ENCODE data around the gene SLC52A3.

Gene SLC52A3

DNA sequence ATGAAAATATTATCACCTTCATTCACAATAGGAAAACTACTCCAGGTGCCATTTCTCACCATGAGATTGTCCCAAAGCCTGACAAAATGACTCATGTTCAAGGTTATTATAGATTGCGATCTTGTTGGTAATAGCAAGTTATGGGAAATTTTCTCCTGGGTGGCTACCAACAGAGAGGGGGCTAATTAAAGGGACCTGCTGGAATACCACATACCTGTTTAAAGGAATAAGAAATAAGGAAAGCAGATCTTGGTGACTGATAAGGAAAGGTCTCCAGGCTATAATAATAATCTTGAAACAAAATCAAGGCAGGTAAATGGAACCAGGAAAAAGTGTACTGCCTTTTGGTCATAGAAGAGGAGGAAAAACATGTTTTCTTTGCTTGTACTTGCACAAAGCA lies 1.4 kb downstream of the SLC52A3 start:
- DNase-seq = no peak

- DNase-seq = no peak
These were observed 4.0 kb downstream of the SLC52A3 start for GRCh38 chr20:764255-764654.

- DNase-seq = no peak
These were observed 6.6 kb downstream of the SLC52A3 start for GRCh38 chr20:761418-762381.

GRCh38 chr20:760751-761417 lies 7.4 kb downstream of the SLC52A3 start:
- peak in 2 of 56 donors; percentile 10 to 14 for DNase-seq

DNA sequence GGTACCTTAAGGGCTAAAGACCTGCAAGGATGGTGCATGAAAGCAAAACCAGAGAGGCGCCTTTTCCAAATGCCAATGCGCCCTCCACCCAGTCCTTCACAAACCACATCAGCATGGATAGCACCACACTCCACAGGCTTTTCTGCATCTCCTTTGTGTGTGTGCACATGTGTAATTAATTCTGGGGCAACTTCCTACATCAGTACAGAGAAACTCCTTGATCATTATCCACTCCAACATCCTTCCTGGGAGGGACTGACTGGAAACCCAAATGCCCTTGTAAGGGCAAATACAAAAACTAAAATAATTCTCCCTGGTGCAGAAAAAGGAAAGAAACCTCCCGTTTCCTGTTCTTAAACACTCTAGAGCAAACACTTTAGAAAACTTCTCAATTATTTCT lies 10.8 kb downstream of the SLC52A3 start:
- no peak for DNase-seq

DNA sequence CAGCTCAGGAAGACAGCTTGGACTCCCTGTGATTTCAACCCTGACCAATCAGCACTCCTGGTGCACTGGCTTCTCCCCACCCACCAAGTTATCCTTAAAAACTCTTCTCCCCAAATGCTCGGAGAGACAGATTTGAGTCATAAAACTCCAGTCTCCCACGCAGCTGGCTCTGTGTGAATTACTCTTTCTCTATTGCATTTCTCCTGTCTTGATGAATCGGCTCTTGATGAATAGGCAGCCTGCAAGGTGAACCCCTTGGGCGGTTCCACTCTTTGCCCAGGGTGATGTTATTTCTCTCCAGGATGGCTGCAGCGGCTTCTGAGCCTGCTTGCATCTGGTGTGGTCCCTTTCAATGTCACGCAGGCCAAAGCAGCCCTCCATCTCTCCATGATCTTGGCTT lies 12.4 kb downstream of the SLC52A3 start:
- DNase-seq = peak in 11 of 56 donors; percentile 2 to 42 (median 12)

GRCh38 chr20:754904-755303 lies 13.4 kb downstream of the SLC52A3 start:
- no peak for DNase-seq

- DNase-seq = no peak
These were observed 14.2 kb downstream of the SLC52A3 start for GRCh38 chr20:753897-754635.

DNA sequence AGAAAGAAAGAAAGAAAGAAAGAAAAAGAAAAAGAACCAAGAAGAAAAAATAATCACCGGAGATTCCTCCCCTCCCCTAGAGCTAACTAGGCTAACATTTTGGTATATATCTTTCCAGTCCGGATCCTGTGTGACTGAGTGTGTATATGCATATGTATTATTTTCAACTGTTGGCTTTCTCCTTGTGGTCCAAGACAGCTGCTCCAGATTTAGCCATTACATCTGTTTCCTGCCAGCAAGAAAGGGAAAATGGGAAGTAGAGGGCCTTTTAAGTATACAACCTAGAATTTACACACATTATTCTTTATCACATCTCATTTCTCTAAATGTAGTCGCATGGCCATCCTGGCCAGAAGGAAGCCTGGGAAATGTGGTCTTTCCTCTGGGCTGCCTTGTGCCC lies 15.2 kb downstream of the SLC52A3 start:
- no peak for DNase-seq

DNA sequence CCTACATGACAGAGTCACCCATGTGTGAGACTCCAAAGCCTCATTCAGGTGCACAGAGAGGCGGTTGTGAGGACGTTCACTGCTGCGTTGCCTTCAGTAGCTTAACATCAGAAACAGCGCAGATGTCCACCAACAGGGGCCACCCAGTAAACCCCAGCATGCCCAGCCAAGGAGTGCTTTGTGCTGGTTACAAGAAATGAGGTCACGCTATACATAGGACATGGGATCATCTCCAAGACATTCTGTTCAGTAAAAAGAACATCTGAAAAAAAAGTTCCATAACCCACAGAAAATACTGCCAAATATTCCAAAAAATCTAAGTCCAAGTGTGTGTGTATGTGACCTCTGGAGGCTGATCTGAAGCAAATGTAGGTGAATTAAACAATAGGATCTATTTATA lies 16.0 kb downstream of the SLC52A3 start:
- no peak for DNase-seq

- no peak for DNase-seq
These were observed 16.5 kb downstream of the SLC52A3 start for GRCh38 chr20:751761-752160.

DNA sequence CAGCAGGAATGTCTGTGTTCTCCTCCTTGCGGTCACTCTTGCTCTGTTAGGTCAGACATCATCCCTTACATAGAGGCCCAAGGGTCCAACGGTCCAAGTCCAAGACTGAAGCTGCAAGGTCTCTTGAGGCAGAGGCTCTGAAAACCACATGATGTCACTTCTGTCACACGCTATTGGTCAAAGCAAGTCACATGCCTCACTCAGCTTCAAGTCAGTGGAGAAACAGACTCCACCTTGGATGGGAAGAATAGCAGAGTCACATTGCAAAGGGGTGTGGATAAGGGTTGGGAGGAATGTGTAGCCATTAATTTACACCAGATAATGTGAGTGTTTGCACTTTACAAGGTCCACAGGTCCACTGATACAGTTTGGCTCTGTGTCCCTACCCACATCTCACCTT lies 17.5 kb downstream of the SLC52A3 start:
- DNase-seq = no peak

DNA sequence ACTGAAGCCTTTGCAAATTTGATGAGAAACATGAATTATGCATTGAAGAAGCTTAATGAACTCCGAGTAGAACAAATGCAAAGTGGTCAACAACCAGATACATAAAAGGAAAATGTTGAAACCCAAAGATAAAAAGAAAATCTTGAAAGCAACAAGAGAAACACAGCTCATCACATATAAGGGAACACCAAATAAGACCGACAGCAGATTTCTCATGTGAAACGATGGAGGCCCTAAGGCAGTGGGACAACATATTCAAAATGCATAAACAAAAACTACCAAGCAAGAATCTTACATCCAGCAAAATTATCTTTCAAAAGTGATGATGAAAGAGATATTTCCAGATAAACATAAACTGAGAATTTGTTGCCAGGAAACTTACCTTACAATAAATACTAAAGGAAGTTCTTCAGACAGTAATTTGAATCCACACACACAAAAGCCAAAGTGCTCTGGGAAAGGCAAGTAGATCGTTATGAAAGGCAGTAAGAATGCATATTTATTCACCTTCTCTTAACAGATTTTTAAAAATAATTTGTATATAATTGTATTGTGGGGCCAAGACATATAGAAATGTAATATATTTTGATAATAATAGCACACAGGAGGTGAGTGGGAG lies 22.5 kb downstream of the SLC52A3 start:
- DNase-seq = no peak

DNA sequence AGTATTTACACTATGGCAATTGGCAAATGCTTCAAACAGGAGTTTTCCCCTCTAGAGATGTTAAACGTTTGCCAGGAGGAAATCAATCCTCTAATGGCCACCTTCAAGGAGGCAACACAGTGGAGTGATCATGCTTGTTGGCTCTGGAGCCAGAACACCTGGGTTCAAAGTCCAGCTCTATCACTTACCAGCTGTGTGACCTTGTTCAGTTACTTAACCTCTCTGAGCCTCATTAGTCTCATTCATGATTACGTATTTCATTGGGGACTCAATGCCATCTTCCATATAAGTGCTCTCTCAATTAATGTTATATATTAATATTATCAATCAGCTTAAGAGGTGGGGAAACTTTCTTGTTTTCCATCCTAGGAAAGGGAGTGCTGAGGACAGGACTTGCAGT lies 26.1 kb downstream of the SLC52A3 start:
- no peak for DNase-seq

DNA sequence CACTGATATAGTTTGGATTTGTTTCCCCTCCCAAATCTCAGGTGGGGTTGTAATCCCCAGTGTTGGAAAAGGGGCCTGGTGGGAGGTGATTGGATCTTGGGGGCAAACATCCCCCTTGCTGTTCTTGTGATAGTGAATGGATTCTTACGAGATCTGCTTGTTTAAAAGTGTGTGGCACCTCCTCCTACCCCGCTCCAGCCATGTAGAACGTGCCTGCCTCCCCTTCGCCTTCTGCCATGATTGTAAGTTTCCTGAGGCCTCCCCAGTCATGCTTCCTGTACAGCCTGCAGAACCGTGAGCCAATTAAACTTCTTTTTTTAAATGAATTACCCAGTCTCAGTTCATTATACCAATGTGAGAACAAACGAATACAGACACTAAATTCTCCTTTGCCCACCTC lies 26.7 kb downstream of the SLC52A3 start:
- no peak for DNase-seq

- DNase-seq = no peak
These were observed 28.1 kb downstream of the SLC52A3 start for GRCh38 chr20:740162-740561.

DNA sequence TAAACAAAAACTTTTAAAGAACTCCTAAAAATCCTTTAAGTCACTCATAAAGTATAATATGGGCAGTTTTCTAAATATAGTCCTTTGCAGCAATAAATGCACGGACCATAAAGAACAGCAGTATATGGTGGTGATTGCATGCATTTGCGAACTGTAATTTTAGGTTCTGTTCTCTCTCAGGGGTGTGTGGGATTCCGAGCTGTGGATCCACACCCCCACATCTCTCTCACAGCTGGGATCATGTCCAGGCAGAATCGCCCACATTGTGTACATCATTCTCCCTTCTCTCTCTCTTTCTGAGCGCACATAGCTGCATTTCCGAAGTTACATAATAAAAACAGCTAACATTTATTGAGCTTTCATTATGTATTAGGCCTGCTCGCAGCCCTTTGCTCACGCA lies 28.6 kb downstream of the SLC52A3 start:
- peak in 15 of 56 donors; percentile 2 to 49 (median 16) for DNase-seq

DNA sequence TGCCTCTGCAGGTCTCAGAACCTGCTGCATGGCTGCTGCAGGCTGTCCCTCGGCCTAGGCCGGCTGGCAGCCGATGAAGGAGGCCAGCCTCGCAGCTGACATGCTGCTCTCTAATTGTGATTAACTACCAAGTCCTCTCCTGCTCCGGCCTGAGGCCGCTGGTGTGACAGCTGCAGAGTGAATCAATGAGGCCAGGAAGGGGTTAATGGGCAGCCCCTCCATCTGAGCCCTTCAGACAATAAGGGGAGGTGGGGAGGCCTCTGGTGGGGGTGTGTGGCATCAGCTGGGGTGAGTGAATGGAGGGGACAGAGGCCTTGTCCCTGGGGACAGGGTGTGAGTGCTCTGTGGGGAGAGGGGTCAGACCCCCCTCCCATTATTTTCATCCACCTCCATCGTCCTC lies 34.4 kb downstream of the SLC52A3 start:
- no peak for DNase-seq

GRCh38 chr20:732727-733126 lies 35.6 kb downstream of the SLC52A3 start:
- no peak for DNase-seq

- DNase-seq = no peak
These were observed 36.3 kb downstream of the SLC52A3 start for GRCh38 chr20:731891-732560.

GRCh38 chr20:730005-730404 lies 38.3 kb downstream of the SLC52A3 start:
- DNase-seq = no peak
